ENCODE measurements around the gene FAM20C.

The FAM20C gene

DNA sequence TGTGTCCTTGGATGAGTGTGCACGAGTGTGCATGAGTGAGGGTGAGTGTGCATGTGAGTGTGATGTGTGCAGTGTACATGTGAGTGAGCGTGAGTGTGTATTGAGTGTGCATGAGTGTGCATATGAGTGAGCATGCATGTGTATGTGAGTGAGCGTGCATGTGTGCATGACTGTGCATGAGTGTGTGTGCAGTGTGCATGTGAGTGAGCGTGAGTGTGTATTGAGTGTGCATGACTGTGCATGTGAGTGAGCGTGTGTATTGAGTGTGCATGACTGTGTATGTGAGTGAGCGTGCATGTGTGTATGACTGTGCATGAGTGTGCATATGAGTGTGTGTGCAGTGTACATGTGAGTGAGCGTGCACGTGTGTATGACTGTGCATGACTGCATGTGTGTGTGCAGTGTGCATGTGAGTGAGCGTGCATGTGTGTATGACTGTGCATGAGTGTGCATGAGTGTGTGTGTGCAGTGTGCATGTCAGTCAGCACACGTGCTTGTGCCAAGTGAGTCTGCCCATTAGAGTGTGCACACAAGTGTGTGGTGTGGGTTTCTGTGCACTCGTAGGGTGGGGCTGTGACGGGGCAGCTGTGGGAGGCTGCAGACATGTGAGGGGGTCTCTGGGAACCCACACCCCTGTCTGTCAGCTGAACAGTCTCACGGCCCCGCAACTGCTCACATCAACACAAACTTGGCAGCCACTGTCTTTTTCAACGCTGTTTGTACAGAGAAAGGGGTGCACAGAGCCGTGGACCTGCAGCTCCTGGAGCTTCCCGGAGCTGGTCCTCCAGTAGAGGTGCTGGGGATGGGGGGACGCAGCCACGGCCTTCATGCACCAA, 112.4 kb downstream of the FAM20C start:
- TF ChIP-seq, protein P1, sequence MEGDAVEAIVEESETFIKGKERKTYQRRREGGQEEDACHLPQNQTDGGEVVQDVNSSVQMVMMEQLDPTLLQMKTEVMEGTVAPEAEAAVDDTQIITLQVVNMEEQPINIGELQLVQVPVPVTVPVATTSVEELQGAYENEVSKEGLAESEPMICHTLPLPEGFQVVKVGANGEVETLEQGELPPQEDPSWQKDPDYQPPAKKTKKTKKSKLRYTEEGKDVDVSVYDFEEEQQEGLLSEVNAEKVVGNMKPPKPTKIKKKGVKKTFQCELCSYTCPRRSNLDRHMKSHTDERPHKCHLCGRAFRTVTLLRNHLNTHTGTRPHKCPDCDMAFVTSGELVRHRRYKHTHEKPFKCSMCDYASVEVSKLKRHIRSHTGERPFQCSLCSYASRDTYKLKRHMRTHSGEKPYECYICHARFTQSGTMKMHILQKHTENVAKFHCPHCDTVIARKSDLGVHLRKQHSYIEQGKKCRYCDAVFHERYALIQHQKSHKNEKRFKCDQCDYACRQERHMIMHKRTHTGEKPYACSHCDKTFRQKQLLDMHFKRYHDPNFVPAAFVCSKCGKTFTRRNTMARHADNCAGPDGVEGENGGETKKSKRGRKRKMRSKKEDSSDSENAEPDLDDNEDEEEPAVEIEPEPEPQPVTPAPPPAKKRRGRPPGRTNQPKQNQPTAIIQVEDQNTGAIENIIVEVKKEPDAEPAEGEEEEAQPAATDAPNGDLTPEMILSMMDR (IDR thresholded peaks at IDR 0.05) = no peak
- Histone ChIP-seq H3K9me3 (peaks cover 0 to 7% (median 0%) of the 10 kb centered on the region in 3 donors), H3K27ac (no peak overlapping the region), H3K36me3 (no peaks in the 10 kb centered on the region), H3K27me3 (peaks cover 0 to 23% of the 10 kb centered on the region in 2 donors), H3K4me1 (no peaks in the 10 kb centered on the region), H3K4me3 (no peak overlapping the region)
- no peak for DNase-seq
- intact Hi-C loops (cut with DNase I; ENCODE audit: low total_unique reads) = no loop called here

DNA sequence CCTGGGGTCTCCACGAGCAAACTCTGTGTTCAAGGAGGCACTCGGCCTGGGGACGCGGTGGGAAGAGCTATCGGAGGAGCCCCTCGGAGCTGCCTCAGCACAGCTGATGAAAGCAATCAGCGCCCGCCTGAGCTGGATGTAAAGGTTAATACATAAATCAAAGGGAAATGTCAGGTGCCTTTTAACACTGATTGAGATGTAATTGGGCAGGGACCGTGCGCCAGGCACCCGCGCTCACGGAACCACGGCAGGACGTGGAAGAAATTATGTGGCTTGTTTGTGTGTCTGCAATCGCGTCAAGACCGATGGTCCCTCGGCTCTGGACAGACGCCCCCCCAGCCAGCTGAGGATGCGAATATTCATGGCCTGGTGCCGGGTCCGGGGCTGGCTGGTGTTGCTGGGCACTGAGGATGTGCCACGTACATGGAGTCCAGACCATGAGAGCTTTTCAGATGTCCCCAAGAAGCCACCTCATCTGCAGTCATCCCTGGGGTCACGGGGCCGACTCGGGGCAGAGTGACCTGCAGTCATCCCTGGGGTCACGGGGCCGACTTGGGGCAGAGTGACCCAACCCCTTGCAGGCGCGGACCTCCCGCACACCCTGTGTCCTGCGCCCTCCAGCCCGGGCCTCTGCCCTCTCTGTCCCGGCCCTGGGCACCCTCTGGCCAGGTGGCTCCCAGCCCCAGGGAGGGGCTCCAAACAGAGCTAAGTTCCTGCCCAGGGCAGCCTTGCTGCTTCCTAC, 113.2 kb downstream of the FAM20C start:
- DNase-seq = no peak
- TF ChIP-seq, protein P1 (IDR thresholded peaks at IDR 0.05) = no peak
- intact Hi-C loops (cut with DNase I; ENCODE audit: low total_unique reads) = no loop called here
- Histone ChIP-seq H3K9me3 (peaks cover 0 to 7% (median 0%) of the 10 kb centered on the region in 3 donors), H3K27me3 (peaks cover 0 to 23% of the 10 kb centered on the region in 2 donors), H3K36me3 (no peaks in the 10 kb centered on the region), H3K4me1 (no peaks in the 10 kb centered on the region), H3K27ac (no peak overlapping the region), H3K4me3 (no peak overlapping the region)

DNA sequence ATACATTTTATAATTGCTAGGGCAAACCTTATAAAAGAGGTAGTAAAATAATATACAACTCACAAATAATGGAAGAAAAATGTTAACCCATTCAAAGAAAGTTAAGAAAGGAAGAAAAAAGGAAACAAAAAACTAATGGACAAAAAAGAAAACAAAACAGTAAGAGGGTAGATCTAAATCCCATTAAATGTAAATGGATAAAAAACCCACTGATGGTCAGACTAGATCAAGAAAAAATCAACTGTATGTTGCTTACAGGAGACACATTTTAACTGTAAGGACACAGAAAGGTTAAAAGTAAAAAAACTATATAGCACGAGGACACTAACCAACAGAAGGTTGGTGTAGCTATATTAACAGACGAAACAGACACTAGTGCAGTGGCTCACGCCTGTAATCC, 115.6 kb downstream of the FAM20C start:
- TF ChIP-seq, protein P1 (IDR thresholded peaks at IDR 0.05) = no peak
- H3K4me1 ChIP-seq = no peaks in the 10 kb centered on the region
- peaks cover 0 to 7% (median 0%) of the 10 kb centered on the region in 3 donors for H3K9me3 ChIP-seq
- H3K27ac ChIP-seq = no peak overlapping the region
- no peak overlapping the region for H3K4me3 ChIP-seq
- no peaks in the 10 kb centered on the region for H3K36me3 ChIP-seq
- intact Hi-C loops (cut with DNase I; ENCODE audit: low total_unique reads) = no loop called here
- peaks cover 0 to 26% of the 10 kb centered on the region in 2 donors for H3K27me3 ChIP-seq
- no peak for DNase-seq

DNA sequence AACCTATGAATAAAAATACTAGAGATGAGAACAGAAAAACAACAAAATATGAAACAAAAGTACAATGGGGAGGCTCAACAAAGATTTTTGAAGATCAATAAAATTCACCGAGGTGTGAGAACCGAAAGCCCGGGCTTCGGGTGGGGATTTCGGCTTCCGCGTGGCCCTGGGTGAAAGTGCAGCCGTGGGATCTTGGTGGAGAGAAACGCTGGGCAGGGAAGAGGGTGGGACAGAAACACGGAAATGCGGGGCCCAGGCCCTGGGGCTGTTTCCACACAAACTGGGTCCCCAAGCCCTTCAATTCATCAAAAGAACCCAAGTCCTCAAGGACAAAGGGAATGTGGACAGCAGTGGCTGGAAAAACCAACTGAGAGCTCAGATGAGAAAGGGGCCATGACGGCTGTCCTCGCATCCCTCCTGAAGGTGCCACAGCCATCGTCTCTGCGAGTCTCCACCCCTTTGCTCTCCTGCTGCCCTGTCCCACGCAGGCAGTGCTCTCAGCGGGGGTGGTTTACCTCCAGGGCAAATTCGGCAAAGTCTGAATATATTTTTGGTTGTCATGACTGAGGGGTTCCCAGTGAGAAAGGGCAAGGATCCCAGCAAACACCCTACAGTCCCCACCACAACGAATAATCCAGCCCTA, 117.3 kb downstream of the FAM20C start:
- TF ChIP-seq, protein P1 (IDR thresholded peaks at IDR 0.05) = no peak
- Histone ChIP-seq H3K9me3 (peaks cover 0 to 7% (median 0%) of the 10 kb centered on the region in 3 donors), H3K27me3 (peaks cover 0 to 21% of the 10 kb centered on the region in 2 donors), H3K27ac (no peak overlapping the region), H3K36me3 (no peaks in the 10 kb centered on the region), H3K4me3 (no peak overlapping the region), H3K4me1 (no peaks in the 10 kb centered on the region)
- intact Hi-C loops (cut with DNase I; ENCODE audit: low total_unique reads) = no loop called here
- no peak for DNase-seq

Data from tibial artery (tissue), 4 donors.